Suprapubic skin (tissue), 4 donors: ENCODE data around the gene FSD2. TPM values are rescaled to one million over a fixed set of nuclear protein-coding genes. Genes with fewer than 3 reads are reported as not detected.

Experiments used
- DNase-seq, 2 donors: peaks; one replicate each; pipeline ENCODE4 v3.0.0-alpha.2; 2019; ENCODE audit warnings: low spot score in 2 of 2
- H3K27ac ChIP-seq: fragments of 200-600 bp; sonication (generic); one replicate; pipeline ENCODE4 v1.5.1; 2019
- H3K27me3 ChIP-seq: fragments of 200-600 bp; sonication (generic); one replicate; pipeline ENCODE4 v1.5.1; 2019
- H3K36me3 ChIP-seq: fragments of 200-600 bp; sonication (generic); one replicate; pipeline ENCODE4 v1.5.1; 2019
- H3K4me1 ChIP-seq: fragments of 200-600 bp; sonication (generic); one replicate; pipeline ENCODE4 v1.5.1; 2019
- H3K4me3 ChIP-seq: fragments of 200-600 bp; sonication (generic); one replicate; pipeline ENCODE4 v1.5.1; 2019; ENCODE audit warnings: mild to moderate bottlenecking
- H3K9me3 ChIP-seq: fragments of 200-600 bp; sonication (generic); one replicate; pipeline ENCODE4 v1.5.1; 2019
- EP300 ChIP-seq: sonication (generic); formaldehyde crosslinking; IDR thresholded peaks from one replicate; pipeline ENCODE4 v1.6.1; 2017; ENCODE audit warnings: antibody characterized with exemption
- POLR2A ChIP-seq, 2 donors: fragments of 450-650 bp; IDR thresholded peaks; one replicate each; pipeline ENCODE4 v1.6.1; 2017; ENCODE audit warnings: antibody characterized with exemption in 2 of 2, mild to moderate bottlenecking in 2 of 2, moderate library complexity in 2 of 2
- POLR2AphosphoS5 ChIP-seq, 3 donors: sonication (generic); formaldehyde crosslinking; IDR thresholded peaks; one replicate each; pipeline ENCODE4 v1.6.1; 2017; ENCODE audit warnings: antibody characterized with exemption in 3 of 3
- WGBS: methylation state at CpG from one replicate; pipeline ENCODE4 v1.1.5; 2018; 5-methylcytosine and 5-hydroxymethylcytosine counted together
- total RNA-seq, 4 donors: library from RNA; depleted of rRNA; stranded (reverse); fragments of >200 nt; gene quantifications; one replicate each; pipeline ENCODE4 v1.1.0, GENCODE V29; 2016
- TF ChIP-seq, protein P1 (sequence below), 2 donors: fragments of 200-600 bp in 1 of 2; fragments of 450-650 bp in 1 of 2; sonication (generic) in 1 of 2; IDR thresholded peaks; one replicate each; pipeline ENCODE4 v1.5.1; 2016 to 2019; ENCODE audit warnings: antibody characterized with exemption in 2 of 2, mild to moderate bottlenecking in 1 of 2, moderate library complexity in 1 of 2

FSD2 gene
- total RNA-seq, 4 donors from 2014 or later: 0.40 TPM; not detected in 3

DNA sequence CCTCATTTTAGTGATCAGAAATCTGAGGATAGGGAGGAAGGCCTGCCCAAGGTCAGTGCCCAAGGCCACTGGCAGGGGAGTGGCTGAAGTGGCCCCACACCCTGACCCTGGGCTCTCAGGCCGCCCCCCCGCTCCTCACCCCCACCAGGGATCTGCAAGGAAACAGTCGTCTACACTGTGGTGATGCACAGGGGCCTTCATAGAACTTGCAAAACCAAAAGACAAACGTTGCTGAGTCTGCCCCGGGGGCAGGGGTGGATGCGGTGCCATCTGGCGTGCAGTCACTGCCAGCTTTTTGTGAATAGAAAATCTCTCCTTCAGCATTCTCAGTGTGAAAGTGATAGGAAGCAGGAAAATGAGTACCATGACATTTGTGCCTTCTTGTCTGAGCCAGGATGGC, 44.9 kb upstream of the FSD2 start:
- H3K27me3 ChIP-seq: no peaks in the 10 kb centered on the region
- H3K9me3 ChIP-seq: no peaks in the 10 kb centered on the region
- H3K27ac ChIP-seq: peak overlapping the region; percentile 43
- no peaks in the 10 kb centered on the region for H3K36me3 ChIP-seq
- peaks cover 15% of the 10 kb centered on the region for H3K4me1 ChIP-seq
- no peak overlapping the region for H3K4me3 ChIP-seq
- TF ChIP-seq POLR2A (IDR thresholded peaks at IDR 0.05) (no peak), POLR2AphosphoS5 (IDR thresholded peaks at IDR 0.05) (no peak), EP300 (no peak)
- TF ChIP-seq, protein P1, sequence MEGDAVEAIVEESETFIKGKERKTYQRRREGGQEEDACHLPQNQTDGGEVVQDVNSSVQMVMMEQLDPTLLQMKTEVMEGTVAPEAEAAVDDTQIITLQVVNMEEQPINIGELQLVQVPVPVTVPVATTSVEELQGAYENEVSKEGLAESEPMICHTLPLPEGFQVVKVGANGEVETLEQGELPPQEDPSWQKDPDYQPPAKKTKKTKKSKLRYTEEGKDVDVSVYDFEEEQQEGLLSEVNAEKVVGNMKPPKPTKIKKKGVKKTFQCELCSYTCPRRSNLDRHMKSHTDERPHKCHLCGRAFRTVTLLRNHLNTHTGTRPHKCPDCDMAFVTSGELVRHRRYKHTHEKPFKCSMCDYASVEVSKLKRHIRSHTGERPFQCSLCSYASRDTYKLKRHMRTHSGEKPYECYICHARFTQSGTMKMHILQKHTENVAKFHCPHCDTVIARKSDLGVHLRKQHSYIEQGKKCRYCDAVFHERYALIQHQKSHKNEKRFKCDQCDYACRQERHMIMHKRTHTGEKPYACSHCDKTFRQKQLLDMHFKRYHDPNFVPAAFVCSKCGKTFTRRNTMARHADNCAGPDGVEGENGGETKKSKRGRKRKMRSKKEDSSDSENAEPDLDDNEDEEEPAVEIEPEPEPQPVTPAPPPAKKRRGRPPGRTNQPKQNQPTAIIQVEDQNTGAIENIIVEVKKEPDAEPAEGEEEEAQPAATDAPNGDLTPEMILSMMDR (IDR thresholded peaks at IDR 0.05): no peak
- DNase-seq: peak in 1 of 2 donors; percentile 55
- 39% methylated on average over 5 of the region's 7 CpGs for WGBS

DNA sequence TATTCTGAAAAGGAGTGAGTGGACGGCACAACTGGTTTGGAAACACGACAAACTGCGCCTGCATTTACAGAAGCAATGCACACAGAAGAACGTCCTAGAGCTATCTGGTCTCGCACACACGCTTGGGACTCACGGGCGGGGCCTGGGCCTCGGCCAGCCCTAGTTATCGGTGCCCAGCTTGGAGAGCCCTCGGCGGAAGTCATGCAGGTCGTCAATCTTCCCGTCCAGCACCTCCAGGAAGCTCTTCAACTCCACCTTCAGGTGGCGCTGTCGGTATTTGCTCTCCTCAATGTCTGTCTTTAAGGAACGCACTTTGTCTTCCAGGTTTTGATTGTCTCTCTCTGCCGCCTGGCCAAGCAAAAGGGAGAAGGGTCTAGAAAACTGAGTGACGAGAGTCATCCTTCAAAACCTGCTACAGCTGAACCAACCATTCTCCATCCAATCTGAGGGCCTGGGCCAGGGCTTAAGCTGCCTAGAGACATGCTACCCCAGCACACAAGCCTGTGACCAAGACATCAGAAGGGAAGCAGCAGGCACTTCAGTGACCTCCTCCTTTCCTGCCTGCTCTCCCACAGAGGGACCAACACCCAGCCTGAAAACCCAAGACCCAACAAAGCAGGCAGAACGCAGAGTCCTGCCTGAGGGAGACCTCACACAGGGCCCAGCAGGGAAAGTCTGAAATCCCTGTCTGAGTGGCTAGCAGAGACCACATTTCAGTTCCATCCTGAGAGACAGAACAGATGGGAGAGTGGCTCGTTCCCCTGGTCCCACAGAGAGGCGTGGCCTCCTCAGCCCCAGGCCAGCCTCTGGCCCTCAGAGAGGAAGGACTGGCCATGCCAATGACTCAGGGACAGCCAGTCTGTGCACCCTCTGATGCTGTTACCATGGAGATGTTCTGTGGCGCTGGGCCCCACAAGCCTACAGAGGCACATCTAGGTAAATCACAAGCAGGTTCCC, 44.0 kb upstream of the FSD2 start:
- peaks cover 15% of the 10 kb centered on the region for H3K4me1 ChIP-seq
- no peaks in the 10 kb centered on the region for H3K36me3 ChIP-seq
- TF ChIP-seq, protein P1 (IDR thresholded peaks at IDR 0.05): peak; percentile 54 to 64
- no peak for TF ChIP-seq POLR2A (IDR thresholded peaks at IDR 0.05)
- H3K4me3 ChIP-seq: no peak overlapping the region
- peak overlapping the region; percentile 43 for H3K27ac ChIP-seq
- WGBS: 21% methylated on average over 22 of the region's 23 CpGs
- H3K27me3 ChIP-seq: no peaks in the 10 kb centered on the region
- no peaks in the 10 kb centered on the region for H3K9me3 ChIP-seq
- peak in 1 of 2 donors; percentile 82 for DNase-seq

DNA sequence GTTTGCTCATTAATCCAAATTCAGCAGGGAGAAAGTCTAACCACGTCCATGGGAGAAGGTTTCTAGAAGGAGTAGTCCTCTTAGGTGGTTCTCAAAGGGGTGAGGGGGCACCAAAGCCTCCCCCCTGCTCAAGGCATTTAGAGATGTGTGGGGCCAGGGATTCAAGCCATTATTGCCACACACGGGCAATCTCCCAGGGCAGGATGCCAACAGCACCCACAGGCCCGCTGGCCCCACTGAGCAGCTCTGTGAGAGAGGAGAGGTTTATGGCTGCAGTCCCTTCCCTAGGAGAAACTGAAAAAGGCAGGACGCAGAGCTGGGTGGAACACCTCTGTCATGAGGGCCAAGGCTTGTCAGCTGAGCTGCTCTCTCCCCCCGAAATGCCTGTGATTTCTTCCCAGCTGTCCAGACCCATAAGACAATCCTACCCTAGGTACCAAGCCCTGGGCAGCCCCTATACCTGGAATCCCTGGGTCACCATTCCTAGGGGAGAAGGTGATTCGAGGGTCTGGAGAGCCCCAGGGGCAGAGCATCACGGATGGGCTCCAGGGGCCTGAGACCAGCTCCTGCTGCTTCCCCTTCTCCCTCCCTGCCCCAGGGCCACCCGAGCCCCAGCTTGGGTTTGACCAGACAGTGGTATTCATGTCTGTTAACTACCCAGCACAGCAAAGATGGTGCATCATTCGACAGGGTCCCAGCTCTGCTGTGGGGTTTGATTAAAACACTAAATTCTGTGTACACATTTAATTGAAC, 42.5 kb upstream of the FSD2 start:
- Histone ChIP-seq H3K27ac (peak overlapping the region; percentile 17), H3K9me3 (no peaks in the 10 kb centered on the region), H3K36me3 (no peaks in the 10 kb centered on the region), H3K4me1 (peaks cover 20% of the 10 kb centered on the region), H3K27me3 (no peaks in the 10 kb centered on the region), H3K4me3 (no peak overlapping the region)
- DNase-seq: no peak
- TF ChIP-seq POLR2AphosphoS5 (IDR thresholded peaks at IDR 0.05) (no peak), POLR2A (IDR thresholded peaks at IDR 0.05) (no peak), EP300 (no peak)
- TF ChIP-seq, protein P1 (IDR thresholded peaks at IDR 0.05): no peak
- WGBS: 76% methylated on average over 5 of the region's 9 CpGs

DNA sequence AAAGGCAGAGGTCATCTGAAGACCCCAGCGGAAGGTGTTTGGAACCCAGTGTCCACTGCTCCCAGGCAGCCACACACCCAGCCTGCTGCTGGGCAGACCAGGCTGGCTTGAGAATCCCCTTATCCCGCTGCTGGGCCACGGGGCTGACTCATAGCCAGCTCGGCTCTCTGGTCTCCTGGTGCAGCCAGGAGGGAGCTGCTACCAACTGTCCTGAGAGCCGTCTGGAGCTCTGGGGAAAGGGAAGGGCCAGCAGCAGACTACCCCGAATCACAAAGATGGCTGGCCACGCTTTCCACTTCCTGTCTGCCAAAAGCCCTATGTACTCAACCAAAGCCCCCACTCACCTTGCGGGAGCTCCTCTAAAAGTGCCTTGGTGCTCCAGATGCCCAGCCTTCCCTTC, 41.8 kb upstream of the FSD2 start:
- Histone ChIP-seq H3K4me1 (peaks cover 20% of the 10 kb centered on the region), H3K27ac (peak overlapping the region; percentile 17), H3K36me3 (no peaks in the 10 kb centered on the region), H3K27me3 (no peaks in the 10 kb centered on the region), H3K4me3 (no peak overlapping the region), H3K9me3 (no peaks in the 10 kb centered on the region)
- TF ChIP-seq EP300 (no peak), POLR2A (IDR thresholded peaks at IDR 0.05) (no peak), POLR2AphosphoS5 (IDR thresholded peaks at IDR 0.05) (no peak)
- TF ChIP-seq, protein P1 (IDR thresholded peaks at IDR 0.05): no peak
- no peak for DNase-seq
- 61% methylated on average over 5 of the region's 8 CpGs for WGBS

DNA sequence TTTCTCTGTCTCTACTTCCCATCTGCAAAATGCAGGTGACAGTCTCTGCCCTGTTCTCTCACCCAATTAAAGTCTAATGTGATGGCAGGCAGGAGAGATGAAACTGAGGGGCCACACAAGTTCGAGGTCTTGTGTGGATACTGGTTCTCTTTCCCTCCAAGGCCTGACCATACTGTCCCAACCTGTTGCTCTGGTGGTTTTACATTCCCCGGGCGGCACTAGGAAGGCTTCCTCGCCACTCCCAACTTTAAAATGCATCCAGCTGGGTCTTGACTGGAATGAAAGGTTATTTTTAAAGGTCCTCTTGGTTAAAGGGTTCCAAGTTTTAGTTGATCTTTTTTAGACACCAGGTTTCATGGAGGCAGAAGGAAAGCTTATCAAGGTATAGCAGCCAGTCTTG, 40.8 kb upstream of the FSD2 start:
- H3K27me3 ChIP-seq: no peaks in the 10 kb centered on the region
- no peaks in the 10 kb centered on the region for H3K36me3 ChIP-seq
- no peak overlapping the region for H3K4me3 ChIP-seq
- DNase-seq: no peak
- H3K4me1 ChIP-seq: peaks cover 20% of the 10 kb centered on the region
- no peak overlapping the region for H3K27ac ChIP-seq
- 50% methylated on average over 4 of the region's 4 CpGs for WGBS
- no peaks in the 10 kb centered on the region for H3K9me3 ChIP-seq
- TF ChIP-seq POLR2A (IDR thresholded peaks at IDR 0.05) (no peak), EP300 (no peak), POLR2AphosphoS5 (IDR thresholded peaks at IDR 0.05) (no peak)
- TF ChIP-seq, protein P1 (IDR thresholded peaks at IDR 0.05): no peak
